Keratinocyte (primary cell): ENCODE measurements around the gene UNC13C. TPM values are rescaled to one million over a fixed set of nuclear protein-coding genes. Genes with fewer than 3 reads are reported as not detected.

ENCODE experiments used
- DNase-seq: peaks from one replicate; pipeline ENCODE4 v3.0.0-alpha.2; 2011; ENCODE audit warnings: low read depth, missing footprints, low spot score
- FAIRE-seq: peaks from 2 replicates; lab custom pipeline; 2011; peaks lifted over from hg19 to GRCh38; lab: Jason Lieb, UNC
- H2AFZ ChIP-seq: 2 replicates; pipeline ENCODE4 v1.6.0; 2012; ENCODE audit warnings: low read length, control low read depth, inconsistent platforms; ENCODE audit not compliant: control insufficient read depth
- H3K27ac ChIP-seq: 2 replicates; pipeline ENCODE4 v1.5.1; 2011; ENCODE audit warnings: low read length; ENCODE audit not compliant: control insufficient read depth, insufficient read depth
- H3K27me3 ChIP-seq: 3 replicates; pipeline ENCODE4 v1.6.0; 2011; ENCODE audit warnings: low read length; ENCODE audit not compliant: control insufficient read depth, insufficient read depth; ENCODE audit errors: extremely low read depth
- H3K36me3 ChIP-seq, 2 experiments: 2 replicates in 1 of 2; 3 replicates in 1 of 2; pipeline ENCODE4 v1.5.1; 2011; ENCODE audit warnings: low read length in 2 of 2, mild to moderate bottlenecking in 1 of 2; ENCODE audit not compliant: control insufficient read depth in 2 of 2, insufficient read depth in 2 of 2; ENCODE audit errors: extremely low read depth in 1 of 2
- H3K4me1 ChIP-seq: 3 replicates; pipeline ENCODE4 v1.5.1; 2011; ENCODE audit warnings: low read length; ENCODE audit not compliant: control insufficient read depth, insufficient read depth; ENCODE audit errors: extremely low read depth
- H3K4me2 ChIP-seq: 3 replicates; pipeline ENCODE4 v1.6.0; 2011; ENCODE audit warnings: low read depth, low read length; ENCODE audit not compliant: control insufficient read depth, insufficient read depth; ENCODE audit errors: extremely low read depth
- H3K4me3 ChIP-seq, 3 experiments: fragments of 200-600 bp in 1 of 3; sonication (generic) in 1 of 3; 2 replicates in 2 of 3; 3 replicates in 1 of 3; pipeline ENCODE4 v1.5.1; 2011 to 2016; ENCODE audit warnings: low read length in 3 of 3, mild to moderate bottlenecking in 3 of 3, control low read depth in 2 of 3, inconsistent platforms in 1 of 3, low read depth in 1 of 3, mixed read lengths in 1 of 3, mixed run types in 1 of 3, moderate library complexity in 1 of 3; ENCODE audit not compliant: control insufficient read depth in 2 of 3, insufficient read depth in 2 of 3; ENCODE audit errors: extremely low read depth in 1 of 3
- H3K79me2 ChIP-seq: 2 replicates; pipeline ENCODE4 v1.6.0; 2012; ENCODE audit warnings: low read length; ENCODE audit not compliant: control insufficient read depth, insufficient read depth
- H3K9ac ChIP-seq: 3 replicates; pipeline ENCODE4 v1.6.0; 2011; ENCODE audit warnings: low read length; ENCODE audit not compliant: control insufficient read depth, insufficient read depth; ENCODE audit errors: extremely low read depth
- H3K9me1 ChIP-seq: 3 replicates; pipeline ENCODE4 v1.6.0; 2011; ENCODE audit warnings: low read length; ENCODE audit not compliant: control insufficient read depth, insufficient read depth; ENCODE audit errors: extremely low read depth
- H3K9me3 ChIP-seq: 2 replicates; pipeline ENCODE4 v1.5.1; 2012; ENCODE audit warnings: low read depth, low read length; ENCODE audit not compliant: control insufficient read depth
- H4K20me1 ChIP-seq: 3 replicates; pipeline ENCODE4 v1.6.0; 2011; ENCODE audit warnings: low read length; ENCODE audit not compliant: control insufficient read depth, insufficient read depth; ENCODE audit errors: extremely low read depth
- EZH2 ChIP-seq: IDR thresholded peaks from one replicate; pipeline ENCODE4 v1.6.1; 2012; ENCODE audit warnings: inconsistent platforms, mild to moderate bottlenecking, low read length, moderate library complexity
- dilution Hi-C: fragments of 300-500 bp; cut with MboI; formaldehyde crosslinking; loops from one replicate; pipeline ENCODE4 v1.7.0; 2020; ENCODE audit warnings: low sequenced_read_pairs; ENCODE audit not compliant: extremely low pct_ligation_motif_present
- polyA plus RNA-seq, 5 experiments: library from polyadenylated mRNA; depleted of rRNA in 3 of 5; stranded (reverse) in 3 of 5; stranded (forward) in 1 of 5; unstranded in 1 of 5; fragments of >200 nt; gene quantifications; 1 replicate in 1 of 5; 2 replicates in 3 of 5; 3 replicates in 1 of 5; pipeline versions ENCODE4 v1.2.1 to v1.2.3, GENCODE V29; 2011 to 2012; ENCODE audit warnings: missing spikeins in 2 of 5, low read depth in 1 of 5, low replicate concordance in 1 of 5
- TF ChIP-seq, protein P1 (sequence below), 3 experiments: IDR thresholded peaks in 1 of 3; conservative IDR thresholded peaks in 1 of 3; optimal IDR thresholded peaks in 1 of 3; 2 replicates in 2 of 3; 3 replicates in 1 of 3; pipeline versions ENCODE3 to v1.5.1; 2011; ENCODE audit warnings: low read length in 3 of 3, mild to moderate bottlenecking in 3 of 3, moderate library complexity in 2 of 3, control low read depth in 1 of 3, inconsistent platforms in 1 of 3; ENCODE audit not compliant: insufficient read depth in 2 of 3; ENCODE audit errors: extremely low read depth in 1 of 3

UNC13C gene
- polyA plus RNA-seq, 1 donor (not counting 4 experiments of a cell fraction or from before 2014, with no cell fraction given) = not detected

DNA sequence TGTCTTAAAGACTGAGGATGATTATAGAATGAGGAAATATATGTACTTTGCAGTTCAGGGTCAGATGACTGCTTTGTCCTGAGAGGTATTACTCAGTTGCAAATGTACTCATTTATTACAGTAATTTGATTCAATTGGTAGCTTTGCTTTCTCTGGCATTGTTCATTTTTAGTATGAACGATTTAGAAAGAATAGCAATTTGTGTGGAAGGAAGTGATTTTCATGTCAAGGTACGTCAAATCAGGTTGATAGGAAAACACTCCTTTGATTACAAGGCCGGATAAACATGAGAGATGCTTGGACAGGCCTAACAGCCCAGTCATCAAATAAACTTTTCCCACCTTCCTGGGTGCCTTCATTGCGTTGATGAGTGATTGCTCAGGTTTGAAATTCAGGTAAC lies 53.8 kb downstream of the UNC13C start:
- Histone ChIP-seq H3K9ac (no peak overlapping the region), H3K36me3 (no peaks in the 10 kb centered on the region), H3K9me1 (no peaks in the 10 kb centered on the region), H4K20me1 (no peaks in the 10 kb centered on the region), H3K4me2 (no peak overlapping the region), H2AFZ (no peak overlapping the region), H3K9me3 (no peaks in the 10 kb centered on the region), H3K4me3 (no peak overlapping the region), H3K4me1 (no peaks in the 10 kb centered on the region), H3K27me3 (no peaks in the 10 kb centered on the region), H3K27ac (no peak overlapping the region), H3K79me2 (no peaks in the 10 kb centered on the region)
- TF ChIP-seq EZH2 = no peak
- TF ChIP-seq, protein P1, sequence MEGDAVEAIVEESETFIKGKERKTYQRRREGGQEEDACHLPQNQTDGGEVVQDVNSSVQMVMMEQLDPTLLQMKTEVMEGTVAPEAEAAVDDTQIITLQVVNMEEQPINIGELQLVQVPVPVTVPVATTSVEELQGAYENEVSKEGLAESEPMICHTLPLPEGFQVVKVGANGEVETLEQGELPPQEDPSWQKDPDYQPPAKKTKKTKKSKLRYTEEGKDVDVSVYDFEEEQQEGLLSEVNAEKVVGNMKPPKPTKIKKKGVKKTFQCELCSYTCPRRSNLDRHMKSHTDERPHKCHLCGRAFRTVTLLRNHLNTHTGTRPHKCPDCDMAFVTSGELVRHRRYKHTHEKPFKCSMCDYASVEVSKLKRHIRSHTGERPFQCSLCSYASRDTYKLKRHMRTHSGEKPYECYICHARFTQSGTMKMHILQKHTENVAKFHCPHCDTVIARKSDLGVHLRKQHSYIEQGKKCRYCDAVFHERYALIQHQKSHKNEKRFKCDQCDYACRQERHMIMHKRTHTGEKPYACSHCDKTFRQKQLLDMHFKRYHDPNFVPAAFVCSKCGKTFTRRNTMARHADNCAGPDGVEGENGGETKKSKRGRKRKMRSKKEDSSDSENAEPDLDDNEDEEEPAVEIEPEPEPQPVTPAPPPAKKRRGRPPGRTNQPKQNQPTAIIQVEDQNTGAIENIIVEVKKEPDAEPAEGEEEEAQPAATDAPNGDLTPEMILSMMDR (optimal IDR thresholded peaks at IDR 0.05 in 1 of 3, IDR thresholded peaks at IDR 0.05 in 1 of 3, conservative IDR thresholded peaks at IDR 0.05 in 1 of 3; ENCODE audit: extremely low read depth in 1 of 3, insufficient read depth in 2 of 3, low read length in 3 of 3) = no peak
- FAIRE-seq (no peak), DNase-seq (no peak)
- dilution Hi-C loops = no loop called here

DNA sequence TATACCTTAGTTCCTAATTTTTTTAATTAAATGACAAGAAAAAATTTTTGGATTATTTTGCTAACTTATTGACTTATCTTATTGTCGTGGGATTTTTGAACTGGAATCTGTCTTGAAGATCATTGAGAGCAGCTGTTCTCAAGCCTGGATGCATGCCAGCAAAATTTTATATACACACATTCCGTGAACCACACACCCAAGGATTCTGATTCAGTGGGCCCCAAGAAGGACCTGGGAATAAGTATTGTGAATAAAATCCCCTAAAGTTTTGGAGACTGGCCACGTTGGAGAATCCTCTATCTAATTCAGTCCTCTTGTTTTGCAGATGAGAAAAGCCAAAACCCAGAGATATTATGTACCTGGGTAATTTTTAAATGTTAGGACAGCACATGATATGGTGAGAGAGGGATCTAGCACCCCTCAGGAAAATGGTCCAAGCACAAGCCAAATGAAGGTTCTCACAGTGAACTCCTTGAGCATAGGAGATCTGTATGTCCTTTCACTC lies 55.2 kb downstream of the UNC13C start:
- H3K79me2 ChIP-seq = no peaks in the 10 kb centered on the region
- H3K27ac ChIP-seq = no peak overlapping the region
- no peak for FAIRE-seq
- H3K4me2 ChIP-seq = no peak overlapping the region
- H3K4me1 ChIP-seq = no peaks in the 10 kb centered on the region
- H3K9ac ChIP-seq = no peak overlapping the region
- DNase-seq = no peak
- H3K27me3 ChIP-seq = no peaks in the 10 kb centered on the region
- H3K4me3 ChIP-seq = no peak overlapping the region
- dilution Hi-C loops = no loop called here
- H4K20me1 ChIP-seq = no peaks in the 10 kb centered on the region
- H3K9me3 ChIP-seq = no peaks in the 10 kb centered on the region
- no peaks in the 10 kb centered on the region for H3K36me3 ChIP-seq
- no peaks in the 10 kb centered on the region for H3K9me1 ChIP-seq
- no peak for TF ChIP-seq EZH2
- TF ChIP-seq, protein P1 (optimal IDR thresholded peaks at IDR 0.05 in 1 of 3, IDR thresholded peaks at IDR 0.05 in 1 of 3, conservative IDR thresholded peaks at IDR 0.05 in 1 of 3; ENCODE audit: extremely low read depth in 1 of 3, insufficient read depth in 2 of 3, low read length in 3 of 3) = no peak
- no peak overlapping the region for H2AFZ ChIP-seq
